ENCODE measurements around the gene ALS2CL.
A peak's percentile ranks its signal among the peaks of the same experiment; 100 is the strongest.

ALS2CL gene

DNA sequence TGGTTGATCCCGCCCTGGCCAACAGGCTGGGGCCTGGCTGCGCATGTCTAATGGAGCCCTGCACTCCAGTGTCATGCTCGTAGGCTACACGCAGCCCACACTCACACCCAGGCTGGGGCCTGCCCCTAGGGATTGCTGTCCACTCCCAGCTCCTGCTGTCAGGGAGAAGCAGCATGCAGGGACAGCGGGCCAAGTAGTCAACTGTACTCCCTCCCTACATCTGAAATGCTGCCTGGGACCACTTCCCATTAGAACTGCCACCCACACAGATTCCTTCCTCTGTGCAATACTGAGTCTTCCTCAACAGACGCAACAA lies 16.1 kb downstream of the ALS2CL start:
- DNase-seq (ENCODE audit: low read depth): peak; percentile 36

DNA sequence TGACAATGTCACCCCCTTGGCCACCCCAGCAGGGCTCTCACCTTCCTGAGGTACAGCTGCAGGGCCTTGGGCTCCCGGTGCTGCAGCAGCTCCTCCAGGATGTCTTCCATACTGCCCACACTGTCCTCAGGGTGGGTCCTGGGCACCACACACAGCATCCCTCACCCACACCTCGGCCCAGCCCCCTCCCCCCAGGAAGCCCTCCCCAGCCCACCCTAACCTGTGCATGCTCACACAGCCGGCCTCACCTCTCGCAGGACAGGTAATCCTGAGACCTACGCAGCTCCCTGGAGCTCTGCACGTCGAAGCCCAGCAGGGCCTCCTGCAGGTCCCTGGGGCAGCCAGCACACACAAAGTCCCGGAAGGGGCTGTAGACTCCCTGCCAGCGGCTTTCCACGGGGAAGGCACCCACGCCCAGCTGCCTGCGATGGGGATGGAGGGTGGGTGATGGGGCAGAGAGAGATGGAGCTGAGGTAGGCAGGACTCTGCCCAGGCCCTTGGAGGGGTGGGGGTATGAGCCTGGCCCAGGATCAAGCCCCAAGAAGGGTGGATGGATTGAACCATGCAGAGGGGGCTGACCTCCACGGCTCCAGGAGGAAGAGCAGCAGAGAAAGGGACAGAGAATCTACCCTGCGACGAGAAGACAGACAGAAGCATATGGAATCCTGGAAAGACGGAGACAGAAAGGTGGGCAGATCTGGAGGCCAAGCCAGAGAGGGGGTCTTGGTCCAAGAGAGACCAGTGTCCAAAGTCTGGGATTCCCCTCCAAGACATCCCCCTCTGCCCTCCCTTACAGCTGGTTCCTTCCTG lies 16.7 kb downstream of the ALS2CL start:
- no peak for DNase-seq (ENCODE audit: low read depth)

DNA sequence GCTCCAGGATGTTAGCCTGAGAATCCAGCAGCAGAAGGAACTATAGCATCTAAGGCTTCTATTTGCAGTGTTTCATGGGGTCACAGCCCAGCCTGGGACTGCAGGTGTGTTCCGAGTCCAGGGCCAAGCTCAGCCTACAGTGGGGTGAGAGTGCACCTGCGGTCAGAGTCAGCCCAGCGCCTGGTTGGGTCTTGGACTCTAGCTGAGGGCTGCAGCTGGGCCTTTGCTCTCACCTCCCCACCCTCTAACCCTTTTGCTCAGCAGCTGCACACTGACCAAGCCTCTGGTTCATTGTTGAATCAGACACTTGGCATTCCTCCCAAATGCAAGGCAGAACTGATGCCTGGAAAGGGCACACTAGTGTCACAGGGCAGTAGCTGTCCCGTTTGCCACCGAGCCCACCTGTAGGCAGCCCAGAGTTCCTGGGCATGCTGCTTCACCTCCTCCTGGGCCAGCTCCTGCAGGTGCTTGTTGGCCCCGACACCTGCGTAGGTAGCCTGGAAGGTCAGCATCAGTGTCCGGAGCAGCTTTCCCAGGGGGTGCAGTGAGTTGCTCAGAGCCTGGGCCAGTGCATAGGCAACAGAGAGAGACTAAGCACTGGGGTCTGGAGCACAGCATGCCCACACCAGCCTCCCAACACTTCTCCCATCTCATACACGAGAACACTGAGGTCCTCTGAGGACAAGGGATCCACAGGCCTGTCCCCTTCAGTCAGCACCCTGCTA lies 17.5 kb downstream of the ALS2CL start:
- DNase-seq (ENCODE audit: low read depth): peak; percentile 34

DNA sequence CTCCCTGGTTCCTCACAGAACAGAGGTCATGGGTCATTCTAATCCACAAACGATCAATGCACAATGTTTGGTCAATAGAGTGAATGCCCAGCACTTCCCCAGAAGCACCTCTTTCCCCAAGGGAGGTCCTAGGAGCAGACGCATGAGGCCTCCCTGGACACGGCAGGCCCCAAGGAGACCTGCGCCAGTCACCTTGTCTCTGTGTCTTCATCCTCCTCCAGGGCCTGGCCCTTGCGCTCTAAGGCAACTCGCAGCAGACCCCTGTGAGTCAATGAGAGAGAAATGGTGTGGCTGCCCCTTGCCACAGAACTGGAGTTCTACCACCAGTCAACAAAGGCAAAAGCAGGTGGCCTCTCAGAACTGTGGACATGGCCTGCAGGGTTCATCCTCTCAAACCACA lies 18.1 kb downstream of the ALS2CL start:
- no peak for DNase-seq (ENCODE audit: low read depth)

DNA sequence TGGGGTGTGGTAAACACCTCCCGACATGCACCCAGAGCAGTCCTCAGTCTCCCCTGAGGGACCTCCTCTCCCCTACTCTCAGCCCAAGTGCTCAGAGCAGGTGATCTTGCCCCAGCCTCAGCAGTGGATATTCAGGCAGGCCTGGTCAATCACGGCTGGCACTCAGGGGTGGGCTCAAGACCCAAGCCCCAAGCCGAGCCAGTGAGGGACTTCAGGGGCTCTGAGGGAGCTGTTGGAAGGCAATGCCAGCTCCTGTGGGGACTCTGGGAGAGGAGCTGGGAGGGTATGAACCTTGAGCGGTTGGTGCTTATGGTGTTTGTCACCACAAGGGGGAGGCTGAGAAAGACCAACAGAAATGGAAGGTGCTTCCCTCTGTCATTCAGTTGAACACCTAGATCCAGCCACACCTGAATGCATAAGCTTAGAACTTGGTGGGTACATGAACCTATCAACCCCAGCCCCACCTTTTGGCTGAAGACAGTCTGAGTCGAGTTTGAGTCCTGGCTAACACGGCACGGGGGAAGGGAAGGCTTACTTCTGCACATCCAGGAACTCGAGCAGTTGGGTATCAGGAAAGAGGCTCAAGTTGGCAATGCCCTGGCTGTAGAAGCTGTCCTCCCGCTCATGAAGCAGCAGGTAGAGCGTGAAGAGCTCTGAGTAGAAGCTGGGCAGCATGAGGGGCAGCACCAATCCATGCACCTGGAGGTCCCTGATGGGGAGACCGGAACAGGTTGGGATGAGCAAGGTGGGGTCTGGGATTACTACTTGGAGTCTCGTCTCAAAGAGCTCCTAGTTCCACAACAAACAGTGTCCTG lies 19.2 kb downstream of the ALS2CL start:
- DNase-seq (ENCODE audit: low read depth): no peak

DNA sequence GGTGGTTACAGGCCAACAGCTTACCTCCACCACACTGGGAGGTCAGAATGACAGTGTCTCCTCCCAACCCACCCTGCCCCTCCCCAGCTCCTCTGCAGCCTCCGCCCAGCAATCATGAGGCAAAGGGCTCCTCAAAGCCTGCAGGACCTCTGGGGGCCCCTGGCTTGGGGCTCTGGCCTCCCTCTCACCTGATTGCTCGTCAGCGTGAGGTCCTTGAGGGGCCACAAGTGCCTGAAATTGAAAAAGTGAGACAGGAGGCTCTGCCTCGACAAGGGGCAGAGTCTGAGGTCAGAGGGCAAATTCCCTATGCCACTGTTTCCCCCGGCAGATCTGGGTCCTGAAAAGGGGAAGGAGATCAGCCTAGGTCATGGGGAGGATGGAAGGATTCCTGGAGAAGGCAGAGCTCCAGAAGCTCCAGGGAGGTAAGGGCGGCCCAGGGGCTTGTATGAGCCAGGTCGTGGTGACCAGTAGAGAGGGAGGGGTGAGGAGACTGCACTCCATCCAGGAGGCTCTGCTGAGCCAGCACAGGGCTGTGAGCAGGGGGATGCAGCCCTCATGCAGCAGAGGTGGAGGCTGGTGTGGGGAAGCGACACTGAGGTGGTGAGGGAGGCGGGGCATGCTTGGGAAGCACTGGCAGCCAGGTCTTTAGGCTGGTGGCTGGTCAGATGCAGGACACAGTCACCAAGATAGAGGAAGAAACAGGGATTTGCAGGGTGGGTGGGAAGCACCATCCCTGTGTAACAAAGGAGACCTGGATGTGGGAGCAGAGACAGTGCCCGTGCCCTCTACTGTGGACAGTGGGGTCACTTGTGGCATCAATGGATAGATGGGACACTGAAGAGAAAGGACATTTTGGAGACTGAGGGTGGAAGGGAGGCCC lies 20.1 kb downstream of the ALS2CL start:
- no peak for DNase-seq (ENCODE audit: low read depth)

DNA sequence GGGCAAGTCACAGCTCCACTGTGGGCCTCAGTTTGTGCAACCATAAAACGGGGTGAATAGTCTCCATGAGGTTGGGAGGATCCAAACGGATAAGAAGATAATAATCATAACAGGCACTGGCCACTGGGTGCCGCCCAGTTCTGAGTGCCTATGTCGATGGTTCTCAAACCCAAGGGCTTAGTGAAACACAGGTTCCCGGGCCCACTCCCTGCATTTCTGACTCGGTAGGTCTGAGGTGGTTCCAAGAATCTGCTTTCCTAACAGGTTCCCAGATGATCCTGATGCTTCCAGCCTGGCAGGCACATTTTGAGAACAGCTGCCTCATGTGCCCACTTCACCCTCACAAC lies 21.2 kb downstream of the ALS2CL start:
- no peak for DNase-seq (ENCODE audit: low read depth)

DNA sequence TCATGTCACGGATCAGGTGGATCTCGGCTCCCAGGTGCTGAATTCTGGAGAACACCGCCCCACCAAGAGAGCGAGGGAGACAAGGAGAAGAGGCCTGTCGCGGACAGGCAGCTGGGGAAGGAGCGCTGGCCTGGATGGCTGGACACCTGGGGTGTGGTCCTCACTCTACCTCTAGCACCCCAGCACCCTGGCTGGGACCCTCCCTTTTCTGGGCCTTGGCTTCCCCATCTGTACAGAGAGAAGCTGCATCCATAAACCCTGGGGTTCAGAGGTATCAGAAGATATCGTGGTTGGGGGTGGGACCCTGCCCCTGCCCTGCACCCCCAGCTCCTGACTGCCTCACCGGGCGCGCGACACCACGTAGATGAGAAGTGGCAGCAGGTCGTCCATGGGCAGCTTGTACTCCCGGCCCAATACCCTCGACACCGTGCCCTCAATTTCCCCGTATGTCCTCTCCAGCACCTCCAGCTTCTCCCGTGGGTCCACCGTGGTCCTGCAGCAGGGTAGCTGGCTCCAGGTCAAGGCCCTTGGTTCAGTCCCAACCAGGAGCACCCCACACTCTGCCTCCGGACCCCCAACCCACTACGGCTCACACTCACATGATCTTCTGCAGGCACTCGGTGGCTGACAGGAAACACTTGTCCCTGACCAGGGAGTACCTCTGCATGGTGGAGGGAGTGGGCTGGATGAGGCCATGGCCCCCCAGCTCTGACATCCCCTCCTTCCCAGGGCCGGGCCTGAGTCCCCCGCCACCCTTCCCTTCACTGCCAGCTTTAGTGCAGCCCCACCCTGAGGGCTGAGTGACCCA lies 21.7 kb downstream of the ALS2CL start:
- no peak for DNase-seq (ENCODE audit: low read depth)

DNA sequence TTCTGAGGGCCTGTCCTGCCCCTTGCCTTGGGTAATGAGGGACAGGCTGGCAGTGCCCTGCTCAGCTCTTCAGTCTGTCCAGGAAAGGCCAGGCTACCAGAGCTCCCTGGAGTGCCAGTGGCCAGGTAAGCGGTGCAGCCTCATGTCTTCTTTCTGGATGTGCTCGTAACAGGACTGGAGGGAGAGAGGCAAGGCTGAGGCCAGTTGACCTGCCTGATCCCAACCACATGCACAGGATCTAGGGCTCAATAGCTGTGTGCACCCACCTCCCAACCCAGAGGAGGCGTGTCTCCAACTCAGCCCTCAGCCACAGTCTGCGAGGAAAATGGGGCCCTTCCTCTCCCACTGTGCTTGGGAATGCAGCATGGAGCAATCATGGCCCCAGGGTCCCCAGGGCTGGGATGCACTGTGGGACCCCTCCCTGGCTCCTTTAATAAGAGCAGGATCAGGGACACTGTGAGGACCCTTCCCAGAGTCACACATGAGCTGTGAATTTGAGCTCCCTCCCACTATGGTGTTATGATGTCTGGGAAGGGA lies 22.5 kb downstream of the ALS2CL start:
- no peak for DNase-seq (ENCODE audit: low read depth)

DNA sequence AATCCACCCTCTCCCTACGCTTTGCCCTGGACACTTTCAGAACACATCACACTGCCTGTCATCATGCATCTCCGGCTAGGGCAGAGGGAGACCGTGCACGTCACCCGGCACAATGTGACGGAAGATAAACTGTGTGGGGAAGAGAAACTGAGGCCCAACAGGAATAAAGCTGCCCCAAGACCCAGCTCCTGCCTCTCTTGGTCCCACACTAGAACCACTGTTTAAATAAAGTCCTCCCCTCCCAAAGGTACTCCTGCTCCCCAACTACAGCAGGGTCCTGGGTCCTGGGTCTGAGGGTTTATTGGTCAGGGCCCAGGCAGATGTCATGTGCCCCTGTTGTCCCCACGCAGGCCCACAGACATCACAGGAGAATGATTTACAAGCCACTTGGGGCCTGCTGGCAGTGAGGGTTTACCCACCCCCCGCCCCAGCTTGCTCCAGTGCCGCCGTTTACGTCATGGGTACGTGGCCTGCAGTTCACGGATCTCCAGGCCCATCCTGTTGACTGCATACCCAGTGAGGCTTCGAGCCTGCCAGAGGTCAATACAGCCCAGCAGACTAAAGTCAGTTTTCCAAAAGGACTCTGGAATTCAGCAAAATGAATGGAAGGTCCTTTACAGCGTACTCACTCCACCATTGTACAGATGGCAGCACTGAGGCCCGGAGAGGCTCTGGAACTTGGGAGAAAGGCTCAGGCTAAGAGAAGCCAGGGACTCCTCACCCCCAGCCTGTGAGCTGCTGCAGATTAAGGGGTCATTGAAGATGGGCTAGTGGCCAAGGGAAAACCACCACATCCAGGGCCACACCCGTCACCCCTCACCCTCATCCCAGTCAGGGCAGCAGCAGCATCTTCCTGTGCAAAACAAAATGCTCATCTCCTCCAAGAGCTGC lies 23.2 kb downstream of the ALS2CL start:
- no peak for DNase-seq (ENCODE audit: low read depth)

DNA sequence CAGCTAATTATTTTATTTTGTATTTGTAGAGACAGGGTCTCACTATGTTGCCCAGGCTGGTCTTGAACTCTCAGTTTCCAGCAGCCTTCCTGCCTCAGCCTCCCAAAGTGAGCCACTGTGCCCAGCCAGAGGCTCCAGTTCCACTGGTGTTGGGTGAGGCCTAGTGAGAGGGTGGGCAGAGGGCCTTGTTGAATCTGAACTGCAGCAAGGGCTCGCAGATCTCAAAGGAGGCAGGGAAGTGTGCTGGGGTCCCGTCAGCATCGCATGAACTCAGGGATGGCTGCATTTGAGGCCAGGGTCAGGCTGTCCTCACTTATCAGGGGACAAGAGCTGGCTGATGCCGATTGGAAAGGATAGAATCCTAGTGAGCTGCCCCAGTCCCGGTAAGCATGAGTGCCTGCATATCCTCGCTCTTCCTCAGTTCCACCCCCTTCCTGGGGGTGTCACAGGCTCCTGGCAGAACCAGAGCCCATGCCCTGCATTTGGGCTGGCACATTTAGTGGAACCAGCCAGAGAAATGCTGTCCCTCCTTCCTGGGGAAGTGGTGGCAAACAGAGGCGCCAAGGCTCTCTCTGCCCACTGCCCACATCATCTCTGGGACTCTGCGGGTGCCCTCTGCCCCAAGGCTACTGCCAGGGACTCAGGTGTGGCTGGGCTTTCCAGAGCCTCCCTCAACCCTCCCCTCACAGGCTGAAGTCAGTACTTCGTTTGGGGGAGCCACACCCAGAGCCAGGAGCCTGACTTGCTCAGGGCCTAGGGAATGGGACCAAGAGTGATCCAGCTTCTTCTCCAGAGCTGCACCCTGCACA lies 24.1 kb downstream of the ALS2CL start:
- DNase-seq (ENCODE audit: low read depth): no peak

DNA sequence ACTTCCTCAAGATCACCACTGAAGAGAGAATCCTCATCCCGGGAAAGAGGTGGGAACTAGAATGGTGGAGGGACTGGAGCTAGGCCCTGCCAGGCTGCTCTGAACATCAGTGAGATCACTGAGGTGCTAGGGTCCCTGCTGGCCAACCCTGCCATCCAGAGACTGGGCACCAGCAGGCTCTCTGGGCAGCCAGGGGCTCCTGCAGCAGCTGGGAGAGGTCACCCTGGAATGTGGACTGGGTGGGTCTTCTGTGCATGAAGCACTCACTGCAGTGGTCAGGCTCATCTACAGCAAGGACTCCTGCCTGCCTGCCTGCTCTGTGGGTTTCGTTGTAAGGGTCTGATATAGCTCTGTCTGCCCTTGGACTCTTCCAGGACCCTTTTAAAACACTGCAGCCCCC lies 24.9 kb downstream of the ALS2CL start:
- no peak for DNase-seq (ENCODE audit: low read depth)

DNA sequence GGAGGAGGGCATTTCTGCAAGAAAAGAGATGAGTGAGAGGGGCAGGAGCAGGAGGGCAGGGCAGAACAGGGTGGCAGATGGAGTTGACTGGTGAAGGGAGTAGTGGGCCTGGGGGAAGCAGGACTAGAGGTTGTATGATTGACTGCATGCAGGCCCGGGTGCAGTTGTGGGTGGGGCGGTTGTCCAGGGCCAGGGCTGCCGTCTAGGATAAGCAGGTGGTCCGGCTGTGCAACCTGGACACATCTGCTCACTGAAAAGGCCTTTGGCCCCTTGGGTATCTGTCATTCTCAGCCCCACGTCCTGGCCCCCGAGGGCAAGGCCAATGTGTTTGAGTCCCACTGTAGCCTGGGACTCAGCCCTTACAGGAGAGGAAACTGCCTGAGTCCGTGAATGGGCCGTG lies 25.4 kb downstream of the ALS2CL start:
- DNase-seq (ENCODE audit: low read depth): no peak

DNA sequence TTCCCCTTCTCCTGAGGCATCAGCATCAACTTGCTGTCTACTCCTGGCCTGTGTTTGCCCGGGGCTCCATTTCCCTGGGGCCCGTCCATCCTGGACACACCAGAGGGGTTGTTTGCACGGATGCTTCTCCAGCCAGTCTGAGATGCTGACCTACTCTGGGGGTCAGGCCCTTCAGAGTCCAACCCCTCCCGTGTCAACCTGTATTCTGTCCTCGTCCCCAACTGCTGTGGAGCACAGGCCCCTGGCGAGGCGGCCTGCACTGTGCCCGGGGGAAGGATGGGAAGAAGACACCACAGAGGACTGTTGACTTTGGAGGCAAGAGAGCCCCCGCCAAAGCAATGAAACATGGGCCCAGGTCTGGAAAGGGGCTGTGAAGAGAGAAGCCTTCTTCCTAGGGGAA lies 25.8 kb downstream of the ALS2CL start:
- no peak for DNase-seq (ENCODE audit: low read depth)

DNA sequence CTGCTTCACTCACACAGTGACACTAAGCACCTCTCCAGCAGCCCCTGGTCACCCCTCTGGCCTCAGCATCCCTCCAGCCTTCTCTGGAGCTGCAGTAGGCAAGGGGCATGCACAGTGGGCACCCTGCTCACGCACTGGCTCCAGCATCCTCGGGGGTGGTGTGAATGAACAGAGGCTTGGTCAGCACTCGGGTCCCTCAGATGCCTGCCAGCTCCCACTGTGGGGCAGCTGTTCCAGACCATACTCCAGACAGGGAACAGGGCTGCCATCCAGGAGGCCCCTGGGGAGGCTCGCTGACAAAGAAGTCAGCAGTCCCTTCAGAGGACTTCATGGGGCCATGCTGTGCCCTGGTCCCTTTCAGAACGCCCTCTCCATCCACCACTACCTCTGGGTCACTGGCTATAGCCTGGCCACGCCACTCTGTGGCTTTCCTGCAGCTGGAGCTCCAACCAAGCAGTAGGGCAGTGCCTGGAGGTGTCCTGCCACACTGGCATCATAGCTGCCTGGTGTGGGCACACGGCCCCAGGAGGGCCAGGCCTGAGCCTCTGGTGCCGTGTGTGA lies 26.3 kb downstream of the ALS2CL start:
- DNase-seq (ENCODE audit: low read depth): no peak

DNA sequence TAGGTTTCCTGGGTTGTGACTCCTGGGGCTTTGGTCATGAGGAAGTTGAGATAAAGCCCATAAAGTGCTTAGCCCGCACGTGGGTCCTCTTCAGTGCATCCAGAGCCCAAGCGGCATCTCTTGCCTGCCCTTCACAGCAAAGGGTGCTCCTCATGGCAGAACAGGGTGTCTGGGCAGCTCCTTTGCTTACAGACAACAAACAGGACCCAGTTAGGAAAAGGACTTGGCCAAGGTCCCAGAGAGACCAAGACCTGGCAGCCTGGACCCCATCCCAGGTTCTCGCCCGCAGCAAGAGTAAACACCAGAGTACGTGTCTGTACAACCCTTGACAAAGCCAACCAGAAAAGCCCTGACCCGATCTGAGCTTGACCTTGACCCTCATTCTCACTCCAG lies 27.0 kb downstream of the ALS2CL start:
- no peak for DNase-seq (ENCODE audit: low read depth)

DNA sequence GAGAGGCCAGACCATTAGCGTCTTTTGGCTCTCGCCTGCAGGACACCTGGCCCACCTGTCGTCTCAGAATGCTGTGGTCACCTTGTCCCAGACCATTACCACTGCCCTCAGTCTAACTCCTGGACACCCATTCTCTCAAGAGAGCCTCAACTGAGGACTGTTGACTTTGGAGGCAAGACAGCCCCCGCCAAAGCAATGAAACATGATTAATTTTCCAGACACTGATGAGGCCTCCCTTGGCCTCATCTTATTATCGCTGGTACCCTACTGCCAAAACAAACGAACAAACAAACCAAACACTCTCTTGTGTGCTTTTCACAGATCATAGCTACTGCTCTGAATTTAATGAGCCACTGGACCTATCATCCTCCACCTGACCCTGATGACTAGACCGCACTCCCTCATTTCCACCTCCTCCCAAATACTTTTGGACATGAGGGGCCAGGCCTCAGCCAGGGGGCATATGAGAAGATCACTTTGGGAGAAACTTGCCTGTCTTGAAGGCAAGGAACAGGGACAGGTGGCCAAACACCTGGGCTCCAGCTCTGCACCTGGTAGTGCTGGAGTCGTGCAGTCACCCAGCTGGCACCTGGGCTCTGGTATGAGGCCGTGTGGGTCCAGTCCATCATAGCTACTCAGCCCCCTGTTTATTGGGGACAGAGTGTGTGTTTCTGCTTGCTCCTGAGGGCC lies 27.6 kb downstream of the ALS2CL start:
- no peak for DNase-seq (ENCODE audit: low read depth)

All from EH (cell line).